Activated CD4-positive, alpha-beta memory T cell treated with anti-CD3 and anti-CD28 coated beads, Interleukin-2, amount 10 ng/mL, durations not matched to agents 7 days and 5 days (primary cell): ENCODE data around the gene PELI3. TPM values are rescaled to one million over a fixed set of nuclear protein-coding genes. Genes with fewer than 3 reads are reported as not detected.
"Not testable (repeated sequence)": the region's sequence is repeated elsewhere in the genome, so short reads cannot be mapped to it uniquely, and the experiment has no call there.

Experiments used
- CTCF ChIA-PET: fragments of 350-600 bp; sonication (Branson Sonifier 250); formaldehyde crosslinking; loops from one replicate; lab custom pipeline; 2021; ENCODE audit warnings: antibody characterized with exemption, inconsistent platforms; lab: Charles Lee
- POLR2A ChIA-PET: fragments of 350-600 bp; sonication (Branson Sonifier 250); formaldehyde crosslinking; loops from one replicate; lab custom pipeline; 2021; ENCODE audit warnings: antibody characterized with exemption; lab: Charles Lee
- DNase-seq: peaks from one replicate; pipeline ENCODE4 v3.0.0-alpha.2; 2020
- H3K27ac Mint-ChIP-seq: one replicate; pipeline ENCODE4 v1.8.0; 2021; ENCODE audit warnings: mild to moderate bottlenecking, mixed read lengths
- H3K27me3 Mint-ChIP-seq: one replicate; pipeline ENCODE4 v1.8.0; 2021; ENCODE audit warnings: mixed read lengths
- H3K36me3 Mint-ChIP-seq: one replicate; pipeline ENCODE4 v1.8.0; 2021; ENCODE audit warnings: low read depth, mixed read lengths
- H3K4me1 Mint-ChIP-seq: one replicate; pipeline ENCODE4 v1.8.0; 2021; ENCODE audit warnings: mixed read lengths
- H3K4me3 Mint-ChIP-seq: one replicate; pipeline ENCODE4 v1.8.0; 2021; ENCODE audit warnings: mild to moderate bottlenecking, mixed read lengths
- H3K9me3 Mint-ChIP-seq: one replicate; pipeline ENCODE4 v1.8.0; 2021; ENCODE audit warnings: mixed read lengths
- total RNA-seq, 2 experiments: library from RNA; stranded (reverse); gene quantifications; one replicate each; pipeline ENCODE4 v1.2.3, GENCODE V29; 2021

The PELI3 gene
- total RNA-seq, 2 experiments from 2014 or later = 6.8 to 7.5 TPM

GRCh38 chr11:66450560-66450959 lies 16.1 kb upstream of the PELI3 start:
- Mint-ChIP-seq H3K27me3 (peaks cover 10% of the 10 kb centered on the region), H3K4me1 (peaks cover 16% of the 10 kb centered on the region), H3K36me3 (no peaks in the 10 kb centered on the region), H3K27ac (no peak overlapping the region), H3K9me3 (no peaks in the 10 kb centered on the region), H3K4me3 (no peak overlapping the region)
- no peak for DNase-seq
- ChIA-PET CTCF (interaction anchor here (1.5 kb wide), 1 partner anchor 12 kb away, joined by 5 read pairs; the partner anchor contains the start of gene MRPL11), POLR2A (interaction anchor here (1.8 kb wide), 1 partner anchor 12 kb away, joined by 4 read pairs; the partner anchor contains the start of gene MRPL11)

- POLR2A ChIA-PET = no interaction called here
- Mint-ChIP-seq H3K36me3 (no peaks in the 10 kb centered on the region), H3K27ac (no peak overlapping the region), H3K4me3 (no peak overlapping the region), H3K9me3 (no peaks in the 10 kb centered on the region), H3K27me3 (peaks cover 3% of the 10 kb centered on the region), H3K4me1 (peaks cover 18% of the 10 kb centered on the region)
- DNase-seq = no peak
- CTCF ChIA-PET = interaction anchor here (1.6 kb wide), 1 partner anchor 13 kb away, joined by 3 read pairs; the partner anchor contains the start of gene MRPL11
These were observed 15.0 kb upstream of the PELI3 start for GRCh38 chr11:66451663-66452062.

- Mint-ChIP-seq H3K4me1 (peaks cover 26% of the 10 kb centered on the region), H3K9me3 (no peaks in the 10 kb centered on the region), H3K36me3 (no peaks in the 10 kb centered on the region), H3K27me3 (peaks cover 3% of the 10 kb centered on the region), H3K27ac (no peak overlapping the region), H3K4me3 (no peak overlapping the region)
- ChIA-PET POLR2A (no interaction called here), CTCF (interaction anchor here (0.6 kb wide), 1 partner anchor 26 kb away, joined by 4 read pairs; no protein-coding TSS in a partner anchor)
- DNase-seq = no peak
These were observed 12.5 kb upstream of the PELI3 start for GRCh38 chr11:66454247-66454646.

- ChIA-PET POLR2A (no interaction called here), CTCF (interaction anchor here (0.6 kb wide), 1 partner anchor 26 kb away, joined by 4 read pairs; no protein-coding TSS in a partner anchor)
- no peak overlapping the region for H3K4me3 Mint-ChIP-seq
These were observed 11.9 kb upstream of the PELI3 start for GRCh38 chr11:66454828-66455227.

GRCh38 chr11:66457826-66458225 lies 8.9 kb upstream of the PELI3 start:
- H3K9me3 Mint-ChIP-seq = peaks cover 2% of the 10 kb centered on the region
- DNase-seq = no peak
- peaks cover 39% of the 10 kb centered on the region for H3K4me1 Mint-ChIP-seq
- H3K27me3 Mint-ChIP-seq = no peaks in the 10 kb centered on the region
- POLR2A ChIA-PET = interaction anchor here (1.2 kb wide), 1 partner anchor 9 kb away, joined by 3 read pairs; the partner anchor contains the start of gene PELI3
- CTCF ChIA-PET = interaction anchor here (0.6 to 2.6 kb wide), 2 partner anchors 19 to 75 kb away, joined by 6 to 10 read pairs; partner anchors contain the start of gene MRPL11
- H3K27ac Mint-ChIP-seq = no peak overlapping the region
- peaks cover 4% of the 10 kb centered on the region for H3K36me3 Mint-ChIP-seq
- H3K4me3 Mint-ChIP-seq = no peak overlapping the region

More at GRCh38 chr11:66454828-66455227, 11.9 kb upstream of the PELI3 start:
- Mint-ChIP-seq H3K27me3 (no peaks in the 10 kb centered on the region), H3K36me3 (no peaks in the 10 kb centered on the region), H3K9me3 (no peaks in the 10 kb centered on the region), H3K4me1 (peaks cover 30% of the 10 kb centered on the region), H3K27ac (no peak overlapping the region)
- DNase-seq = no peak

- Mint-ChIP-seq H3K4me3 (no peak overlapping the region), H3K27me3 (no peaks in the 10 kb centered on the region), H3K9me3 (peaks cover 2% of the 10 kb centered on the region), H3K36me3 (peaks cover 4% of the 10 kb centered on the region), H3K27ac (no peak overlapping the region), H3K4me1 (peaks cover 39% of the 10 kb centered on the region)
- CTCF ChIA-PET = interaction anchor here (1.0 to 2.6 kb wide), 2 partner anchors 20 to 219 kb away, joined by 3 to 10 read pairs; partner anchors contain the start of gene MRPL11
- DNase-seq = no peak
- POLR2A ChIA-PET = no interaction called here
These were observed 7.4 kb upstream of the PELI3 start for GRCh38 chr11:66459138-66459778.

GRCh38 chr11:66462010-66462409 lies 4.7 kb upstream of the PELI3 start:
- H3K4me1 Mint-ChIP-seq = peaks cover 37% of the 10 kb centered on the region
- no peak overlapping the region for H3K27ac Mint-ChIP-seq
- no peaks in the 10 kb centered on the region for H3K27me3 Mint-ChIP-seq
- peaks cover 2% of the 10 kb centered on the region for H3K9me3 Mint-ChIP-seq
- CTCF ChIA-PET = interaction anchor here (0.6 to 2.0 kb wide), 4 partner anchors 23 to 53 kb away, joined by 3 to 7 read pairs (median 4); partner anchors contain the start of gene MRPL11
- no peak overlapping the region for H3K4me3 Mint-ChIP-seq
- H3K36me3 Mint-ChIP-seq = peaks cover 4% of the 10 kb centered on the region
- POLR2A ChIA-PET = no interaction called here
- DNase-seq = no peak

GRCh38 chr11:66462911-66463310 lies 3.8 kb upstream of the PELI3 start:
- ChIA-PET CTCF (interaction anchor here (1.3 to 2.0 kb wide), 2 partner anchors 24 to 45 kb away, joined by 6 to 10 read pairs; partner anchors contain the start of gene MRPL11), POLR2A (interaction anchor here (1.1 kb wide), 1 partner anchor 17 kb away, joined by 5 read pairs; the partner anchor contains the start of gene DPP3)
- Mint-ChIP-seq H3K27ac (peak overlapping the region; percentile 58), H3K9me3 (peaks cover 2% of the 10 kb centered on the region), H3K4me3 (no peak overlapping the region), H3K4me1 (peaks cover 44% of the 10 kb centered on the region), H3K36me3 (peaks cover 4% of the 10 kb centered on the region), H3K27me3 (no peaks in the 10 kb centered on the region)
- no peak for DNase-seq

- H3K27ac Mint-ChIP-seq, DNase-seq, H3K4me3 Mint-ChIP-seq, H3K36me3 Mint-ChIP-seq, H3K27me3 Mint-ChIP-seq, POLR2A ChIA-PET, H3K9me3 Mint-ChIP-seq: not testable (repeated sequence)
- peaks cover 44% of the 10 kb centered on the region for H3K4me1 Mint-ChIP-seq
- CTCF ChIA-PET = interaction anchor here (1.3 kb wide), 1 partner anchor 25 kb away, joined by 10 read pairs; the partner anchor contains the start of gene MRPL11
These were observed 2.6 kb upstream of the PELI3 start for GRCh38 chr11:66464116-66464515.

- DNase-seq = no peak
- H3K27me3 Mint-ChIP-seq = no peaks in the 10 kb centered on the region
- no peak overlapping the region for H3K4me3 Mint-ChIP-seq
- POLR2A ChIA-PET = interaction anchor here (0.7 kb wide), 1 partner anchor 213 kb away, joined by 3 read pairs; the partner anchor contains the start of gene RBM4B
- peaks cover 38% of the 10 kb centered on the region for H3K4me1 Mint-ChIP-seq
- H3K9me3 Mint-ChIP-seq = peaks cover 2% of the 10 kb centered on the region
- H3K27ac Mint-ChIP-seq = no peak overlapping the region
- CTCF ChIA-PET = interaction anchor here (1.2 kb wide), 1 partner anchor 14 kb away, joined by 3 read pairs; no protein-coding TSS in a partner anchor
- peaks cover 4% of the 10 kb centered on the region for H3K36me3 Mint-ChIP-seq
These were observed 1.8 kb upstream of the PELI3 start for GRCh38 chr11:66464916-66465315.

GRCh38 chr11:66465373-66466224 lies 1.1 kb upstream of the PELI3 start:
- no peak for DNase-seq
- ChIA-PET CTCF (interaction anchor here (1.1 to 5.9 kb wide), 4 partner anchors 13 to 57 kb away, joined by 3 to 37 read pairs (median 10); partner anchors contain the start of genes DPP3 and MRPL11), POLR2A (interaction anchor here (1.1 to 2.0 kb wide), 2 partner anchors 14 to 19 kb away, joined by 3 to 17 read pairs; partner anchors contain the start of gene DPP3)
- Mint-ChIP-seq H3K4me1 (peaks cover 36% of the 10 kb centered on the region), H3K27ac (no peak overlapping the region), H3K36me3 (peaks cover 4% of the 10 kb centered on the region), H3K9me3 (peaks cover 2% of the 10 kb centered on the region), H3K4me3 (peak overlapping the region; percentile 79), H3K27me3 (no peaks in the 10 kb centered on the region)

GRCh38 chr11:66467034-66467659 lies 442 bp downstream of the PELI3 start:
- no peaks in the 10 kb centered on the region for H3K27me3 Mint-ChIP-seq
- ChIA-PET CTCF (interaction anchor here (0.6 to 5.9 kb wide), 7 partner anchors 12 to 211 kb away, joined by 3 to 37 read pairs (median 3); partner anchors contain the start of genes BBS1, DPP3, MRPL11 and RBM4B), POLR2A (interaction anchor here (0.6 to 4.5 kb wide), 9 partner anchors 9 to 1805 kb away, joined by 3 to 28 read pairs (median 4); partner anchors contain the start of genes C11orf24, DPP3, MRPL11 and RBM14)
- DNase-seq = no peak
- H3K9me3 Mint-ChIP-seq = no peaks in the 10 kb centered on the region
- peaks cover 34% of the 10 kb centered on the region for H3K4me1 Mint-ChIP-seq
- no peak overlapping the region for H3K27ac Mint-ChIP-seq
- peak overlapping the region; percentile 87 for H3K4me3 Mint-ChIP-seq
- no peaks in the 10 kb centered on the region for H3K36me3 Mint-ChIP-seq
